ENCODE results near the gene PRRC2B. TPM values are rescaled to one million over a fixed set of nuclear protein-coding genes. Genes with fewer than 3 reads are reported as not detected.

The PRRC2B gene
- total RNA-seq, 1 donor from 2014 or later, result 47.2 TPM

DNA sequence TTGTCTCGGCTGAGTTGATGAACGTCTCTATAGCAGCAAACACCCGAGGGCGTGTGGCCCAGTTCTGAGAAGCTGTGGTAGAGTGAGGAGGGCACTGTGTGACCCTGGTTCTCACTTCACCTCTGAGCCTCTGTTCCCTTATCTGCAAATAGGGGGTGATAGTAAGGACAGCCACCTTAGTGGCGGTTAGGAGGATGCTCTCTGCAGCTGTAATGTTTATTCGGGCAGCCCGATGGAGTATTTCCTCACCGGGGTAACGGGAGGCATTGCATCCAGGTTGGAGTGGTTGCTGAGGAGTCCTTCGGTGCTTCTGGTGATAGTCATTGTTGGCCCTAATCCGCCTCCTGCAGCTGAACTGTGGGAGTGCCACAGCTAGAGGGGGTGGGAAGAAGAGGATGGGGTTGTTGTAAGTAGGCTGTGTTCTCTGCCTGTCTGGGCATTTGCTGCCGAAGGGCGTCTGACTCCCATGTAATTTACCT, 13.9 kb downstream of the PRRC2B start:
- DNase-seq (ENCODE audit: low read depth, low spot score), result no peak

DNA sequence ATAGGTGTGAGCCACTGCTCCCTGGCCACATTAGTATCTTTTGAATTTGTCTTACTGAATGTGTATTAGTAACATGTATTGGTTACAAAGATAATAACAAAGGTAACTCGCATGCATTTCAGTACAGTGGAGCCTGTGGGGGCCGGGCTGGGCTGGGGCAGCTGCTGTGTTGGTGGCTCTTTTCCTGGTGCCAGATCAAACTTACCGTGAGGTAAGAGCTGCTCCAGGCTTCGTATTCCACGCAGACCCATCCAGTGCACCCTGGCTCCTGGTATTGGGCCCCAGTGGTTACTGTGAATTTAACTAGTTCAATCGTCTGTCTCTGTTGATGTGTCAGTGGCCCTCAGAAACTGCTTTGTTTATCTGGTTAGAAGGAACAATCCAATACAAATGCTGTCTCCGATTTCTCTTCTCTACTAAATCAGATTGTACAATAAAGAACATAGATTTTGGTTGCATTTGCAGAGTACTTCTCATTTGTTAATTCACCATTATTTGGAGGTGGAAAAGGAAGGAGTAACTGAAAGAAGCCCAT, 15.6 kb downstream of the PRRC2B start:
- no peak for DNase-seq (ENCODE audit: low read depth, low spot score)

GRCh38 chr9:131410044-131410491, 16.2 kb downstream of the PRRC2B start:
- no peak for DNase-seq (ENCODE audit: low read depth, low spot score)

GRCh38 chr9:131411719-131412681, 18.1 kb downstream of the PRRC2B start:
- no peak for DNase-seq (ENCODE audit: low read depth, low spot score)

- DNase-seq (ENCODE audit: low read depth, low spot score), result no peak
Observed at GRCh38 chr9:131416509-131416908, 22.6 kb downstream of the PRRC2B start.

DNA sequence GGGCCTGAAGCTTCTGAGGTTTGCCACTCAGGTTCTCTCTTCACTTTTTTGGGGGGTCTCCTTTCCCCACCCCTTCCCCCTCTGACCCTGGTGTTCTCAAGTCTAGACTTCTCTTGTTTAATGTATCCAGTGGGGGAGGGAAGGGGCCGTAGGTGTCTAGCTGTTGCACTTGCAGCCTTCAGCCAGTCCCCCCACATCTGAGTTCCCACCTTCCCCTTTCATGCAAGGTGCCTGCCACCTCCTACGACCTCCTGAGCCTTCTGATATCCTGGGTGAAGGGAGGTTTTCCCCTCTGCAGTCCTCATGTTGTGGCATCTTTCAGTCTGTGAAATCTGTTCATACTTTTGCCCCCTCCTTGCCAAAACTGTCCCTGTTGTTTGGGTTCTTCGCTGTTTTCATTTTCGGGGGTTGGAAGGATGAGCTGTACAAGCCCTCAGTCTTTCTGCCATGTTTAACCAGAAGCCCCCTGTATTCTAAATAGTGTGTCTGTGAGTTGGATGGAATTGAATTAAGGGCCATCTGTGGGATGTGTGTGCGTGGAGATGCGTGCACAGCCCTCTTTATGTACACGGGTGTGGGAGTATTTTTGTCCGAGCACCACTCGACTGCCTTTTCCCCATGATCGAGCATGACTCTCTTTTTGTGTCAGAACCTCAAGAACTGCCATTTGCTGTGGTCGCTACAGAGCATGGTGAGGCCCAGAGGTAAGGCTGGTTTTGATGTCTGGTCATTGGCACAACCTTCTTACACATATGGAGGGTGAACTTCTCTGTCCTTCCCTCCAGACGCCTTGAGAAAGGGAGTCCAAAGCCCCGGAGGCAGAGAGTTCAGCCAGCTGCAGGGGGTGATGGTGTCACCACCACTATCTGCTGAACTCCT, 23.6 kb downstream of the PRRC2B start:
- DNase-seq (ENCODE audit: low read depth, low spot score), result no peak

DNA sequence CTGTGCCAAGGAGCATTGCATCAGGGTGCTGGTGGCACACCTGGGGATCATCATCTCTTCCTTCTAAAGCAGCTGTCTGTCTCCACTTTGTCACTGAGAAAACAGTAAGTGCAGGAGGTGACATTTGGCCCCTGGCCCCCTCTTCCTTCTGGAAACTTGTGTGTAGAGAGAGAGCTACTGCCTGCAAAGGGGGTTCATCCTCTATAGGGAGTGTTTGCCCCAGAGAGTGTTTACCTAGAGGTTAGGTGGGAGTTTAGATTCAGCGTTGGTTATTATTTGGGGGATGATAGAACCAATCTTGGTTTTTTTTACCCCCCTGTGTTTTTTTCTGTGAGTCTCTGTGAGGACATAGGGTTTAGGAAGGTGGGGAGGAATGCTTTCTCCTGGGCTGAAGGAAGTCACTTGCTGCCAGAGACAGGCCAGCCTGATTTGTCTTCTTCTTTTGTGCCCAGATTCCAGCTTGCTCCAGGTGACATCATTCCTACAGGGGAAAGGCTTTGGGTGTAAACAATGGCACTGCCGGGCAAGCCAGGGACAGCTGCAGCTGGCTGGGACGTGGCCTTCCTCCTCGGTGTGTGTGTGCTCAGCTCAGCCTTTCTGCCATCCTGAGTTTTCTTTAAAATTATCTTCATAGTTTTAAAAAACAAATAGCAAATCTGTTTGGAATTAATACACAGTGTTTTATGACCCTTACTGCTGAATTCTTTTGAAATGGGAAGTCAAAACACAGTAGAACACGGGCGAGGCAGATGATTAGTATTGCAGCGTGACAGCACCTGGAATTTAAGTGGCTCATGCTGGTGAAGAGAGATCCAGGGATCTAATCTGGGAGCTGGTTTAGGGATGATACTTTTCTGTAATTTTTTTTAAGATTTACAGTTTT, 24.5 kb downstream of the PRRC2B start:
- no peak for DNase-seq (ENCODE audit: low read depth, low spot score)

DNA sequence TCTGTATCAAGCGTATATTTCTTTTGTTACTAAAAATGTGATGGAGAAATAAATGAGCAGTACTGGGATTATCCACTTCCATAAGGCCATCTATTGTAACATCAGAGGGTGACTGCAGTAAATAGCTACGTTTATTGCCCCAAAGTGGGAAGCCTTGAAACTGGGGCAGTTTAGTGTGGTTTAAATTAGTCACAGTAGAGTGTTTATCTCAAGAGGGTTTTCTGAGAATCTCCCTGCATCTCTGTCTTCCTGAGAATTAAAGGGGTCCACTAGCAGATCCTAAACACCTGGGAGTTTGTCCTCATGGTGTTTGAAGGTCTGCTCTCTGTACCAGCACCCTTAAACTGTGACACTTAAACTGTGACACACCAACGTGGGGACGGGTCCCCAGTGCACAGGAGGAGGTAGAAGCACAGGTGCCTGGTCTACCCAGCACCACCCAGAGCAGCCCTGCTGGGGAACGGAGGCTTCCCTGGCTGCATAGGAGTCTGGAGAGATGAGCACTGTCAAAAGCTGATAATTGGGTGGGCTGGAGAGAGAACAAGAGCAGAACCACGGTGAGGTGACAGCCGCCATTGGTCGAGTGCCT, 25.2 kb downstream of the PRRC2B start:
- DNase-seq (ENCODE audit: low read depth, low spot score), result no peak

DNA sequence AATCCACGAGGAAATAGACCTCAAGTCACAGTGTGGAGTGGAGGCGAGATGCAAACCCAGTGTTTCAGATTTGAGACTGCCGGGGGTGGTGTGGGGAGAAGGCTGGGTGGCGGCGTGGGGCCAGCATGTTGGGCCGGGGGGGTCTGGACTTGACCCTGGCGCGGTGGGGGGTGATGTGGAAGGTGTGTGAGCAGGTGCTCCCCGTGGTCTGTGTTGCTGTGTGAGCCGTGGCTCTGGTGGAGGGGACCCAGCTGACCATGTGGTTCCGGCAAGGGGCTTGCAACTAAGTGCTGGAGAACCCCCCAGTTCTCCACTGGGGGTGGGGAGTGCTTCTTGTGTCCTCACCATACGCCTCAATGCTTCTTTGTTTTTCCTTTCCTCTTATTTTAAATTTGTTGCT, 25.8 kb downstream of the PRRC2B start:
- no peak for DNase-seq (ENCODE audit: low read depth, low spot score)

GRCh38 chr9:131420980-131421624, 27.2 kb downstream of the PRRC2B start:
- DNase-seq (ENCODE audit: low read depth, low spot score), result no peak

GRCh38 chr9:131421691-131422090, 27.8 kb downstream of the PRRC2B start:
- DNase-seq (ENCODE audit: low read depth, low spot score), result no peak

DNA sequence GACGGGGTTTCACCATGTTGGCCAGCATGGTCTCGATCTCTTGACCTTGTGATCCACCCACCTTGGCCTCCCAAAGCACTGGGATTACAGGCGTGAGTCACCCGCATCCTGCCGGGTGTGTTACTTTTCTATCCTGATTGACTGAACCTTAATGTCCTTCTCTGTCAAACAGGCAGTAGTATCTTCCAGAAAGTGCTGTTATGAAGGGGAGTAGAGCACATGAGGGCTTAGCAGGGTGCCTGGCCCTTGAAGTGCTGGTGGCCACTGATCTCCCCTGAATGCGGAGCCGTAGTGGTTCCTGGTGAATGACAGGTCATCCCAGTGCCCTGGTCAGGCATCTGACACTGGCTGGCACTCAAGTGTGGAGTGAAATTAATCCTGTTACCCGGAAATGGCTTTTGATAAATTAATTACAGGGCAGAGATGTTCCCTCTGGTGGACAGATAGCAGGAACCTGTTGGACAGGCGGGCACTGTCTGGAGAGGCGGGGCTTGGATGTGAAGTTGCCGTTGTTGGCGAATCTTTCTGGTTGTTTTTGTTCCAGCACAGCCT, 28.4 kb downstream of the PRRC2B start:
- no peak for DNase-seq (ENCODE audit: low read depth, low spot score)

- peak; percentile 79 for DNase-seq (ENCODE audit: low read depth, low spot score)
Observed at GRCh38 chr9:131423171-131423581, 29.3 kb downstream of the PRRC2B start.

- DNase-seq (ENCODE audit: low read depth, low spot score), result no peak
Observed at GRCh38 chr9:131426545-131426944, 32.7 kb downstream of the PRRC2B start.

- no peak for DNase-seq (ENCODE audit: low read depth, low spot score)
Observed at GRCh38 chr9:131429121-131430012, 35.5 kb downstream of the PRRC2B start.

DNA sequence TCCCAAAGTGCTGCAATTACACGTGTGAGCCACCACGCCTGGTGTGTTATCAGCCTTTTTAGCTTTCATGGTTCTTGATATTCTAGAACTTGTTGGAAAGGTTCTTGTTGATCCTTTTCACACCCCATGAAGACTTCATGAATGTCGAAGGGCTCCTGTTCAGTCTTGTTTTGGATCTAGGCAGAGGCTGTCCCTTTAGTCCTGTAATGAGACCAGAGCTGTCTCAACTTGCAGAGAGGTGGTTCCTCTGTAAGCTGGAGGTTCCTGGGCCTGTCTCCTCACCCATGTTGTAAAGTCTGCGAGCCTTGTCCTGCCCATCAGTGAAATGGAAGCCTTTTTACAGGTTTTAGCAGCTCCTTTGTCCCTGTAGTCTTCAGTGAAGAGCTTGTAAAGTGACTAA, 38.2 kb downstream of the PRRC2B start:
- DNase-seq (ENCODE audit: low read depth, low spot score), result no peak

DNA sequence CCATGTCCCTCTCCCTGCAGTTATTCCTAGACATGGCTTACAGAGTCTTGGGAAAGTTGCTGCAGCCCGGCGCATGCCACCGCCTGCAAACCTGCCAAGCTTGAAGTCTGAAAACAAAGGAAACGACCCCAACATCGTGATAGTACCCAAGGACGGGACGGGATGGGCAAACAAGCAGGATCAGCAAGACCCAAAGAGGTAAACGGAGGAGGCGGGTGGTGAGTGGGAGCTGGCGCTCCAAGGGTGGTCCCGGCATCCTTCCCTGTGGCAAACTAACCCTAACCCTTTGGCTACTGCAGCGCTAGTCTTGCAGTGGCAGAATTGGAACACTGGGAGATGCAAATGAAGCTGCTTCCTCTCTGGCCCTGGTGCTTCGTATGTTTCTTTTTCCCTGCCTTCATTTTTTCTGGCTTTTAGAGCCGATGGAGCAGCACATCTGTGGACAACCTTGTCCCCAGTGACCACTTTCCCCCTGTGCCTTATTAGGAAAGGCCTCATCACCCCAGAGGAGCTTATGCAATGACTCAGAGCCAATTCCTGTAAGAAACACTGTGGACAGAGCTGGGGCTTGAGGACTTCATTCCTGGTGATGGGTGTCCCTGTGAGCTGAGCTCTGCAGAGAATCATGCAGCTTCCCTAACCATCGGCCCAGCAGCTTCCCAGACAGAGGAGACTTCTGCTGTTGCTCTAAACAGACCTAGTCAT, 38.9 kb downstream of the PRRC2B start:
- DNase-seq (ENCODE audit: low read depth, low spot score), result peak; percentile 27

Measured in pulmonary artery endothelial cell (primary cell).